GM18870 (cell line): ENCODE measurements around the gene GRID2.
"Not testable (repeated sequence)": the region's sequence is repeated elsewhere in the genome, so short reads cannot be mapped to it uniquely, and the experiment has no call there.

Experiments used
- ATAC-seq: cut with Tn5 transposase; IDR thresholded peaks from one replicate; pipeline ENCODE4 v1.9.1; 2021; ENCODE audit warnings: moderate library complexity; ENCODE audit not compliant: unreplicated experiment

The GRID2 gene

GRCh38 chr4:92433272-92433758 lies 129.5 kb downstream of the GRID2 start:
- no peak for ATAC-seq

DNA sequence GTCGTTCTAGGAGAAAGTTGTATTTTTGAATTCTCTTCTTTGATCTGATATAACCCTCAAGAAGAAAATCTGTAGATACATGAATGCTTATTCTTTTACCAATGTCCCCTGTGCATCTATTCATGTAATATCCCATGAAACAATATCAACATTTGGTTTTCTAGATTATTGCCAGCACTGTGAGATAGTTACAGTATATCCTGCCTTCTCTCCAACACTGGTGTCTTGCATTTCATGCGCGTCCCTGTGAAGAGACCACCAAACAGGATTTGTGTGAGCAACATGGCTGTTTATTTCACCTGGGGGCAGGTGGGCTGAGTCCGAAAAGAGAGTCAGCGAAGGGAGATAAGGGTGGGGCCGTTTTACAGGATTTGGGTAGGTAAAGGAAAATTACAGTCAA lies 135.0 kb downstream of the GRID2 start:
- ATAC-seq = not testable (repeated sequence)

GRCh38 chr4:92442131-92442530 lies 138.4 kb downstream of the GRID2 start:
- ATAC-seq = not testable (repeated sequence)

- ATAC-seq = not testable (repeated sequence)
Observed at GRCh38 chr4:92444143-92444843, 140.5 kb downstream of the GRID2 start.

GRCh38 chr4:92445127-92445526 lies 141.4 kb downstream of the GRID2 start:
- ATAC-seq = no peak

- ATAC-seq = no peak
Observed at GRCh38 chr4:92447255-92447905, 143.6 kb downstream of the GRID2 start.

- not testable (repeated sequence) for ATAC-seq
Observed at GRCh38 chr4:92448176-92448575, 144.4 kb downstream of the GRID2 start.

DNA sequence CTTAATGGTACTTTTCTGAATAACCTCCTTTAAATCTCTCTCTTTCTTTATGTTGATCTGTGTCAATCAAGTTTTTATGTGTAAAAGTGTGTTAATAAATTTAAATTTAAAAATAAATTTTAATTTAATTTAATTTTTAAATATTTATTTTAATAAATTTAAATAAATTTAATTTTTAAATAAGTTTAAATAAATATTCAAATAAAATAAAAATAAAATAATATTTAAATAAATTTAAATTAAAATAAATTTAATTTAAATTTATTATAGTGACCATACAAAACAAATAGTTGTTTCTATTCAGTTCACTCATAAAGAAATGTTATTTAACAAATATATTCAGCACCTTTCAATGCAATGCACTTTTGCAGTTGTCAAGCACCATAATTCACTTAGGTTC lies 146.9 kb downstream of the GRID2 start:
- ATAC-seq = no peak

DNA sequence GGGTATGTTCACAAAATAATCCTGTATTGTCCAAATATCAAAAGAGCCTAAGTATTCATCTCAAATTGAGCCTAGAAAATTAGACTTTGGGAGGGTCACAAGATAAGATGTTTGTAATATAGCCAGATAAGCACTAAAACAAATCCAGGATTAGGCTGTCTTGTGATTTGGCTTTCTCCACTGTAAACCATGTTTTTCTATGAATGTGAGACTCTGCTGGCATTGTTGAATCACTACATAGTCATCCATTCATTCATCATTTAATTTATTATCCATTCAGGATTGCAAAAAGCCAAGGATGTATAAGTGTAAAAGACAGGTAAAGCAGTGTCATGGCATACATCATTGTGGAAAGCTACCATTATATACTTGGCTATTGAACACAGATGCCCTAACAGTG lies 148.0 kb downstream of the GRID2 start:
- no peak for ATAC-seq

DNA sequence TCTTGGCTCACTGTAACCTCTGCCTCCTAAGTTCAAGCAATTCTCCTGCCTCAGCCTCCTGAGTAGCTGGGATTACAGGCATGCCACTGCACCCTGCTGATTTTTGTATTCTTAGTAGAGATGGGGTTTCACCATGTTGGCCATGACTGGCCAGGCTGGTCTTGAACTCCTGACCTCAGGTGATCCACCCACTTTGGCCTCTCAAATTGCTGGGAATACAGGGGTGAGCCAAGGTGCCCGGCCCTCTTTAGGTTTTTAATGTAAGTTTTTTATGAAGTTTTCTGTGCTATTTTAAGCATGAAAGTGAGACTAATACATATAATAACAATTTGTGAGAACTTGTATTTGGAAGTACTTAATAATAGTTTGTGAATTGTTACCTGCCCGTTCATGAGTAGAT lies 148.6 kb downstream of the GRID2 start:
- not testable (repeated sequence) for ATAC-seq

DNA sequence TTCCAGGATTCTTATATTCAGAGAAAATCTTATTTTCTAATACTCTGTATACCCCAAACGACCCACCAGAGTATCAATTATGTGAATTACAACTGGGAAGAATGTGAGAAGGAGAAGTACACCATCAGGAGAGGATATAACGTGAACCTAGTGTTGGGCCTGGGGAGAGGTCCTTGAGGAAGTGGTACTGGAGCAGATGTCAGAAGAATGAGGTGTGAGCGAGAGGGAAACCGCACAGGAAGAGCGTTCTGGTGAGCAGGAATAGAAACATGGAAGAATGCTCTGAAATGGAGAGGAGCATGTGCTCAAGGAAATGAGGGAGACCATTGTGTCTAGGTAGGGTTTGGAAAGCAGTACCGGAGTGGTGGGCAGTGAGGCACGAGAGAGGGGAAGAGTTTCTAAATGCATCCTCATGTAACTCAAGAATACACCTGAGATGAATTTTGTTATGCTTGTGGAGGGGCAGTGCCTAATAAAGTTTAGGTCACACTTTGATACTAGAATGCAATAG lies 151.6 kb downstream of the GRID2 start:
- no peak for ATAC-seq

GRCh38 chr4:92455951-92456350 lies 152.2 kb downstream of the GRID2 start:
- no peak for ATAC-seq

DNA sequence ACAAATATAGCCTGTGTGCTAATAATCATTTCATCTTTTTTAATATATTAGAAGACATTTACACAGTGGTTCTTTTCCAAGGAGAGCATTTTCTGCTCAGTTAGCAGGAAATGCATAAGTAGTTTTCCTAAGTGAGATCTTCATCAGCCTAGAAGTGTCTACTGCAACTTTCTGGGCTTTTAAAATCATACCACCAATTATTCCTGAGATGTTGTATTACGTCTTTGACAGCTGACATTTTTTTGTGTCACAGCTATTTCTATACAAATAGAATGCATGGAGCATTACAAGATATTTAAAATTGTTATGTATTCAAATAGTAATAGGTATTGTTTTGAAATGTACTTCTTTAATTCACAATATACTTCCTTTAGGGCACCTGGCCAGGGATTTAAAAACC lies 158.0 kb downstream of the GRID2 start:
- ATAC-seq = no peak

- ATAC-seq = no peak
Observed at GRCh38 chr4:92477298-92477697, 173.5 kb downstream of the GRID2 start.

DNA sequence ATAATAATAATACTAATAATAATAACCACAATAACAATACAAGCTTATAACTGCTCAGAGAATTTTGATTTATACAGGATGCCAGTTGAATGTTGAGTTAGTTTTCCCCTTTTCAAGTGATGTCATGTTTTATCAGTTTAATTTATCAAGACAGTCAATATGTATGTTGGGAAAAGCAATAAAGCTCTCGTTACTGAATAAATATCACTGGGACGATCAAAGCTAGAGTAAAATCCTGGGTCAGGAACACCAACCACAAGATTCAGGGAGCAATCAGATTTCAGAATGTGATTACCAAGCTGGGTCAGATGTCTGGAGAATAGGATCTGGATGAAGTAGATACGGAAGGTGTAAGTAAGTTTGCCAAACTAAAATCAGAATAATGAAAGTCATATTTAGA lies 179.6 kb downstream of the GRID2 start:
- no peak for ATAC-seq

- ATAC-seq = no peak
Observed at GRCh38 chr4:92488496-92488895, 184.7 kb downstream of the GRID2 start.

GRCh38 chr4:92497141-92497540 lies 193.4 kb downstream of the GRID2 start:
- no peak for ATAC-seq

DNA sequence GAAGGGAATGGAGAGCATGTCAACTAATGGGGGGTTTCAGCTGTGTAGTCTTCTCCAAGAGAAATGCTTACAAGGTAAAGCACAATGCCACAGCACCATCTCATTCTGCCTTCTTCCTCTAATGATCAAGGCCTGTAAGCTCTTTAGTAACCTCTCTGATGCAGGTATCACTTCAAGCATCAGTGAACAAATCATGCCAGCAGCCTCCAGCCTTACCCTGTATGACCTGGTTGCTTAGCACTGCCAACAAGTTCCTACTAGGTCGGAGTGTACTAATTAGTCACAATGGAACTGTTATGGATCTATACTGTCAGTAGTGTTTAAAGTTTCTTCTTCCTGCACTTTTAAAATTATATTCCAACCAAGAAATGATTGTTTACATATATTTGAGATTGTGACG lies 197.7 kb downstream of the GRID2 start:
- ATAC-seq = no peak

DNA sequence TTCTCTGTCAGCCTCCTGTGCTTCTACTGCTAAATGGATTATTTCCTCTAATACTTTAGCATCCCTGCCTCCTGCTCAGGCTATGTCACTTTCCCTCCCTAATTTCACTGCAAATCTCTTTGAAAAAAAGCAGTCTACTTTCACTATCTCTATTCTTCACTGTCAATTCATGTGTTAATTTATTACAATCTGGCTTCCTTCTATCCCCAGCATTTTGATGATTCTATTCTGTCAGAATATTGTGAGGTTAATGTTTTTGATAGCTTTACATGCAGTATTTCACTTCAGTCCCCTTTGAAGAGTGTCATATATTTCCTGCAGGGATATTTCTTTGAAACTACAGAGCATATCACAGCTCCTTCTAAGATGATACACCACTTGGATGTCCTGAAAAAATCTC lies 203.2 kb downstream of the GRID2 start:
- ATAC-seq = no peak

GRCh38 chr4:92514627-92515026 lies 210.9 kb downstream of the GRID2 start:
- ATAC-seq = no peak

DNA sequence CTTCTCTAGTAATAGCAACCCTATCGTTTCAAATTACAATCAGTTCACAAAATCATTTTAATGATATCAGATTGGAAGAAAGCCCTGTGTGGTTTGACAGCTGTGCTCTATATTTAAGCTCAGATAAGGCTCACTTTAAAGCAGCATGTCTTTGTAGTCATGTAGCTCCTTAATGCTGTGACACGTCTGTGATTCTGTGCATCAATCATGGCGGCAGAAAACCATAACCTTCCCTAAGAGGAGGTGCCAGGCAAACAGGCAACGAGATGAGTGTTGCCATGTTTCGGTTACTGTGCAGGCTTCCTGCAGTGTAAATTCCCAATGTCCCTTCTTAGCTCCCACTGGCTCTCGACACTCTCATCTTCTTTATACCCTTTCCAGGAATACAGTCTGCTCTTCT lies 212.7 kb downstream of the GRID2 start:
- no peak for ATAC-seq

DNA sequence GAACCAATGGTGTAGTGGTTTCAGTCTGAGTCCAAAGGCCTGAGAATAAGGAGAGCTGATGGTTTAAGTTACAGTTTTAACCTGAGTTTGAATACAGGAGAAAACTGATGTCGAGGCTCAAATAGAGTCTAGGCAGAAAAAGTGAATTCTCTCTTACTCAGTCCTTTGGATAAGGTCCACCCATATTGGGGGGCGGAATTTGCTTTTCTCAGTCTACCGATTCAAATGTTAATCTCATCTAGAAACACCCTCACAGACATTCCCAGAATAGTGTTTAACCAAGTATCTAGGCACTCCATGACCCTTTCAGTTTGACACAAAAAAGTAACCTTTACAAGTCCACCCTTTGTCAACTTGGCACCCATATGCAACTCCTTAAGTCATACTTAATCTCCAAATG lies 216.0 kb downstream of the GRID2 start:
- no peak for ATAC-seq
